NCI-H1092 (cell line): ENCODE results near the gene SLC66A1.

Experiments used
- DNase-seq: peaks from one replicate; lab custom pipeline; 2025; lab: John Stamatoyannopoulos, UW

The SLC66A1 gene

DNA sequence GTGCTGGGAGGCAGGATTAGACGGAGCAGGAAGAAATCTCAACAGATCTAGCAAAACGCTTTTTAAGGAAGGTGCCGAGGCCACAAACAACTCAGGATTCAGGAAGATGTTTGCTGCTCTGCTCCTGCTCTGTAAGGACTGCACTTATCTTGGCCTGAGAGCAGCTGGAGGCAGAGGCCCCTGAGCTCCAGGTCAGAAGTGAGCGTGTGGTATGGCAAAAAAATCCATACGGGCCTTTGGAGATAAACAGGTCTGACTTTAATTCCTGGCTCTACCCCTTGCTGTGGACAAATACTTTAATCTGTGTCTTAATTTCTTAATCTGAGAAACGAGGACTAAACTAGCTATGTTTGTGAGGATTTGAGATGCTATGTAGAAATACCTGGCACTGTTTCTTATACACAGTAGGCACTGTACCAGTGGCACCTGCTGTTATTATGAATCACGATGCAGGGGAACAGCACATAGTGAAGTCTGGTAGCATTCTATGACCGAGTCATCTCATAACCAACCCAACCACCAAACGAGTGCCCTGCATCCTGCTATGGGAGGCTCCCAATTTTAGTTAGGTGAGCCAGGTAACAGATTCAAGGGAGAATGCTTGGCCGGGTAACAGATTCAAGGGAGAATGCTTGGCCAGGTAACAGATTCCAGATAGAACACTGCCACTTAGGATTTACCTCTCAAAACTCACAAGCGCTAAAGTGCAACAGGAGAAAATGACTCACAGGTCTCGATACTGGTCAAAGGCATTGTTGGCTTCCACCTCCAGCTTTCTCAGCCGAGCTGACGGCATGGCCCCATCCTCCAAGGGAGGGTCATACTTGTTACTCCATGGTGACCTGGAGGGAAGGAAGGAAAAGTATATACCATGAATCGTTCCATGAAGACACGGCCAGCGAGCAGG, 65.9 kb downstream of the SLC66A1 start:
- no peak for DNase-seq
